GM18498 (cell line): ENCODE data around the gene ZBED5.
"Not testable (repeated sequence)": the region's sequence is repeated elsewhere in the genome, so short reads cannot be mapped to it uniquely, and the experiment has no call there.

Experiments used
- ATAC-seq: cut with Tn5 transposase; IDR thresholded peaks from one replicate; pipeline ENCODE4 v1.9.1; 2021; ENCODE audit warnings: mild to moderate bottlenecking, moderate library complexity; ENCODE audit not compliant: unreplicated experiment

Gene ZBED5

DNA sequence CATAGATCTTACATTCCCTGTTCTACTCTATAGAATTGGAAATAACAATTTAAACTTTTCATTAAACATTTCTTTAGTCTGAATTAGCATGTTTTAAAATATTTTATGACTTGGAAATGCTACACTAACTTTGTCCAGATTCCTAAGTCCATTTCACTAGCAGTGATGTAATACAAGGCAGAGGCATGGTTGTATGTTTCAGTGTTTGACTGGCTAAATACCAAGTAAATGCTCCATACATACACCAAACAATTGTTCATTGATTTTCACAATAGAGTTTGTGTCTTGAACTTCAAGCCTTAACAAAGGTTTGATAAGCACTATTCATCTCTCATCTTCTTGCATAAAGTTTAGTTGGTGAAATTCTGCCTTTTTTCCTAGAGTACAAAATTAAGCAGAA is 13.5 kb downstream of the ZBED5 start:
- ATAC-seq, result no peak

DNA sequence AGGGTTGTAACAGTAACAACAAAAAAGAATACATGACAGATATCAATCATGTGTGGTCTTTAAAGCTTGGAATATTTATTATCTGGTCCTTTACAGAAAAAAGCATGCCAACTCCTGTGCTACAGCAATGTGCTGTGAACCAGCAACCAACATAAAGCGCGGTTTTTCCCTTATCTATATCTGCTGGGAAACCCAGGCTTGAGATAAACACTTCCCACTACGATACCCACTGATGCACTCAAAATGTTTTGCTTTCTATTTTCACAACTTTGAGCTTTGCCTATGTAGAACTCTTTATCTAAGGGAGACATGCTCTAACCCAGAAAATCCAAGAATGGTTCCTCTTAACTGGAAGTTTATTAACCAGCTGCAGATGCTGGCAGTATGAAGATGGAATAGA is 19.0 kb downstream of the ZBED5 start:
- ATAC-seq, result no peak

DNA sequence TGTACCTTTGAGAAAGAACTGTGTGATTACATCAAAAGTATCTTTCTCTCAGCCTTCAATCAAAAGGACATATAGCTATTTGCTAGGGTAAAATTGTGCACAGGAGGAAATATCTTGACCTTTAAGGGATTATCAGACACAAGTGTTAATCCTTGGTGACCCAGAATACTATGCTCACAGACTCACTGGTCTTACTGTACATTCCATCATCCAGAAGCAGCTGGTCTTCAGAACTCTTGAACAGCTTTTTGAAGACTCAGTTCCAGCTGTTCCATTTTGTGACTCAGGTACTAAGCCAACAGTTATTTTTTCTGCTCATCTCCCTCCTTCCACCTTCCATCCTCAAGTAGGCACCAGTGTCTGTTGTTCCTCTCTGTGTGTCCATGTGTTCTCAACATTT is 19.8 kb downstream of the ZBED5 start:
- ATAC-seq, result no peak

DNA sequence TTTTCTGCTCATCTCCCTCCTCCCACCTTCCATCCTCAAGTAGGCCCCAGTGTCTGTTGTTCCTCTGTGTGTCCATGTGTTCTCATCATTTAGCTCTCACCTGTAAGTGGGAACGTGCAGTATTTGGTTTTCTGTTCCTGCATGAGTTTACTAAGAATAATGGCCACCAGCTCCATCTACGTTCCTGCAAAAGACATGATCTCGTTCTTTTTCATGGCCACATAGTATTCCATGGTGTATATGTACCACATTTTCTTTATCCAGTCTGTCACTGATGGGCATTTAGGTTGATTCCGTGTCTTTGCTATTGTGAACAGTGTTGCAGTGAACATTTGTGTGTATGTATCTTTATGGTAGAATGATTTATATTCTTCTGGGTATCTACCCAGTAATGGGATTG is 21.0 kb downstream of the ZBED5 start:
- not testable (repeated sequence) for ATAC-seq

DNA sequence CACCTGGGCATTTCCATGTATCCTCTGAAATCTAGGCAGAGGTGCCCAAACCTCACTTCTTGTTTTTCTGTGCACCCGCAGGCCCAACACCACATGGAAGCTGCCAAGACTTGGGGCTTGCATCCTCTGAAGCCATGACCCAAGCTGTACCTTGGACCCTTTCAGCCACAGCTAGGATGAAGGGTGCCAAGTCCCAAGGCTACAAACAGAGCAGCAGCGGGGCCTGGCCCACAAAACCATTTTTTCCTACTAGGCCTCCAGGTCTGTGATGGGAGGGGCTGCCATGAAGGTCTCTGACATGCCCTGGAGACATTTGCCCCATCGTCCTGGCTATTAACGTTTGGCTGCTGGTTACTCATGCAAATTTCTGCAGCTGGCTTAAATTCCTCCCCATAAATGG is 28.7 kb downstream of the ZBED5 start:
- no peak for ATAC-seq

DNA sequence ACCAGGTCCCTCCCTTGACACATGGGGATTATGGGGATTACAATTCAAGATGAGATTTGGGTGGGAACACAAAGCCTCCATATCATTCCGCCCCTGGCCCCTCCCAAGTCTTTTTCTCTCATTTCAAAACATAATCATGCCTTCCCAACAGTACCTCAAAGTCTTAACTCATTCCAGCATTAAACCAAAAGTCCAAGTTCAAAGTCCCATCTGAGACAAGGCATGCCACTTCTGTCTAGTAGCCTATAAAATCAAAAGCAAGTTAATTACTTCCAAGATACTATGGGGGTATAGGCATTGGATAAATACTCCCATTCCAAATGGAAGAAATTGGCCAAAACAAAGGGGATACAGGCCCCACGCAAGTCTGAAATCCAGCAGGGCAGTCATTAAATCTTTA is 29.5 kb downstream of the ZBED5 start:
- ATAC-seq, result no peak

DNA sequence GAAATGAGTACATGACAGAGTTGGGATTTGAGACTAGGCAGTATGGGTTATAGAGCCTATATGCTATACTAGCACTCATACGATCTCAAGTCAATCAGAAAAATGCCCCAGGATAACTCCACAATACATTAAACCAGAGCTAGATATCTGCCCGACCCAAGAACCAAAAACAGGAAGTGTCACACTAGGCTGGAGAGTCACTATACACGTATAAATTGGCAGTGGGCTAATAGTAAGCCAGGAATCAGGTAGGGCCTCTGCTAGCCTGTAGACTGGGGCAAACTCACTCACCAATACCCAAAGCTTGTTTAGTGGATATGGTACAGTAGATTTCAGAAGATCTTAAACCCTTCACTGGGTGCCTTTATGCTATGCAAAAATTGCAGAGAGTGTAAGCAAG is 33.0 kb downstream of the ZBED5 start:
- peak; percentile 79 for ATAC-seq

DNA sequence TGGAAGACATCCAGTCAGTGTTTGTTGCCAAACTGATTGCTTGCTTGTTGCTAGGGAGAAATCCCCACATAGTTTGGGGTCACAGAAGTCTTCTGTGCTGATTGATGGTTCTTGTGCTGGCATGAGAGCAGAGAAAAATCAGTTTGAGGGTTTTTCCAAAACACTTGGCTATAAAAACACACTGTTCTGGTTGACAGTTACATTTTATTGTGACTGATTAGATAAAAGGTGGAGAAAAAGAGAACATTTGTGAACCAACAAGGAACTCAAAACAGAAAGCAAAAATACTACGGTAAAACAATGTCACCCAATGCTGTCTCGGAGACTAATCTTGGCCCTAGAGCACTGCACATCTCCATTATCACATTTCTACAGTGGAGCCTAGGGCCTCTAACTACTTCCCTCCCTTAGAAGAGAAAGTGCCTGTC is 34.7 kb downstream of the ZBED5 start:
- ATAC-seq, result no peak

DNA sequence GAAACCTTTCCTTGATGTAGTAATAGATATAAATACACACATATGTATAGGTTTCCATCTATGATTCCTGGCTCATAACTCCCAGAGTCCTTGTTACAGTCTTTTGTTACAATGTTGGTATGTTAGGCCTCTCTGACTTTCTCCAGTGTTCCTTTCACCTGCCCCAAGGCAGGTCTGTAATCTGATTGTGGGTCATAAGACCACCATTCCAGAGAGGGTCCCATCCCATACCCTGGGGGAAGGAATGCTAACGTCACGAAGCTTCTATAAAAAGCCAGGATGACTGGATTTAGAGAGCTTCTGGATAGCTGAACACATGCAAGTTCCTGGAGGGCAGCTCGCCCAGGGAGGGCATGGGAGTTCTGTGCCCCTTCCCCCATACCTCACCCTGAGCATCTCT is 35.4 kb downstream of the ZBED5 start:
- not testable (repeated sequence) for ATAC-seq

DNA sequence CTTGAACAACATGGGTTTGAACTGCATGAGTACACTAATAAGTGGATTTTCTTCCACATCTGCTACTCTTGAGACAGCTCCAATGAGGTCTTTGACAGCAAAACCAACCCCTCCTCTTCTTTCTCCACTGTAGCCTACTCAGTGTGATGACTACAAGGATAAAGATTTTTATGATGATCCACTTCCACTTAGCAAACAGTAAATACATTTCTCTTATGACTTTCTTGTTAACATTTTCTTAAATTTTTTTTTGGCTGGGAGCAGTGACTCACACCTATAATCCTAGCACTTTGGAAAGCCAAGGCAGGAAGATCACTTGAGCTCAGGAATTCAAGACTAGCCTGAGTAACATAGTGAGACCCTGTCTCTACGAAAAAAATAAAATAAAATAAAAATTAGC is 39.3 kb downstream of the ZBED5 start:
- no peak for ATAC-seq

DNA sequence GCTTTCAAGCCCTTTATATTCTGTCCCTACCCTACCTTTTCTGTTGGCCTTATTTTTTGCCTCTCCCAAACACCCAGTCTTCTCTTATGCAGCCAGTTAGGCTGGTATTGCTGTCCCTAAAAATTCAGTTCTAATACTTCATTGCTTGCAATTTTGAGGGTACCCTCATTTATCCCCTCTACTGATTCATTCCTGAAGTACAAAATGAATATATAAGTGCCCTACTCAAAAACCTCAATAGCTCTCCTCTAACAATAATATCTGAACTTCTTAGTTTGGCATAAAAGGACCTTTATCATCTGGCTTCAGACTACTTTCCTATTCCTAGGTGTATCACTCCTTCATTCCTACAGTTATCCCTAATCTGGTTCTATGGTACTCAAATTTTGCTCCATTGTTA is 43.9 kb downstream of the ZBED5 start:
- ATAC-seq, result no peak

DNA sequence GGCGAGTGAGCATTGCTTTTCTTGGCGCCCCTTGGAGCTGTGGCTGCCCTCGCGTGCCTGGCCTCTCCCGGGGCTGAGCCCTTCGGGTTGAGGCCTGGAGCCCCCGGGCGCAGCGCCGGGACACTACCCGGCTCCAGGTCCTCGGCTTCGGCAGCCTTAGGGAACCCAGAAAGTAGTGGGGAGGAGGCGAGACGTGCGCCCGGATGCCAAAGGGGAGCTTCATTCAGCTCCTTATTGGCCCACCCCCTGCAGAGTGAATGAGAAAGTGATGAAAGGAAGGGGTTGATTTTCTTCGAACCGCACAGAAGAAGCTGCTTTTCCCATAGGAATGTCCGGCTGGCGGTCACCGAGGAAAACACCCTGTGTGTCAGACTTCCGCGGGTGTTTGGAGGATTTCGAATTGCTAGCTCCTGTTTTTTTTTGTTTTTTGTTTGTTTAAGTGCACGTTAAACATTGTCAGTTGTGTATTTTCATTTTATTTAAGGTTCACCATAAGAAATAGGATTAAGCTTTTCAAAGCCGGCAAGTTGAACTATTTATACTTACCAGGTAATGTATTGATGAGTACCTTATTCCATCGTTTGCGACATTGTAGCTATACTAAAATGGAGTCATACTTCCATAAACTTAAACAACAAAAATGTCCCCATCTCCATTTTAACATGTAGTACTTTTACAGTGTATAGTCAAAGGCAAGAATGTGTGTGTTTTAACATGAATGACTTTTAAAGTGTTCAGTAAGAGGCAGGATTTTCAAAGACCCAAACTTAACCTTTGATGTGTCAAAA is 48.3 kb downstream of the ZBED5 start:
- ATAC-seq, result peak; percentile 26

DNA sequence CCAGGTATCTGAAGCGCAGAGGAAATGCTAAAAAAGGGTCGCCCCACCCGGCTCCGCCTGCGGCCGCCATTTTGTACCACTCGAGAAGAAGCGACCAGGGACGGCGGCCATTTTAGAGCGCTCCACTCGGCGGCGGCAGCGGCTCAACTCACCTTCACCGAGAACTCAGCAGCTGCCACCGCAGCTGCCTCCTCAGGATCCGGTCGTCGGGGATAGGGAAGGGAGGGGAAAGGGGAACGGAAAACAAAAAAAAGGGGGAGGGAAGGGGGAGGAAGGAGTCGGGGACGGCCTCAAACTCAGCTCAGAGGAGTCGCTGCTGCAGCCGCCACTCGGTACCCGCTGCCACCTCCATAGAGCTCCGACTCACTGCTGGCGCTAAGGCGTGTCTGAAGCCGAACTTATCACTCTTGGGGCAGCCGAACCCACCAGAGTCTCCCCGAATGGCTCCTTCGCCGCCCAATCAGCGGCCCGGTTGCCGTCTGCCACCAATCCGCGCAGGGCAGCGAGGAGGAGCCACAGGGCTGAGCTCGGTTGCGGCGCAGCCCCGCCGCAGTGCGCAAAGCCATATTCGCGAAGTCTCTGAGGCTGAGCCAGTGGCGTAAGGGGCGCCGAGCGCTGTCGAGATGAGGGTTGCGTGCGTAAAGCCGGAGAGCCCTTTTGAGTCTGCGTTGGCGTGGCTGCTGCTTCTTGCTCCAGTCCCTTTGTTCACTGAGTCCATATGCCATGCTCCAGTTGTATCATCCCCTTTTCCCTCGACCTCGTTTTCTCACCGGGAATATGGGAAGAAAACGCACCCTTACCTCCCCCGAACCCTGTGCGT is 49.1 kb downstream of the ZBED5 start, which contains the start of gene EIF4G2:
Gene EIF4G2 (minus strand): TSS at position 374 of the 820 bp plus-strand sequence.
- peak; percentile 91 for ATAC-seq

DNA sequence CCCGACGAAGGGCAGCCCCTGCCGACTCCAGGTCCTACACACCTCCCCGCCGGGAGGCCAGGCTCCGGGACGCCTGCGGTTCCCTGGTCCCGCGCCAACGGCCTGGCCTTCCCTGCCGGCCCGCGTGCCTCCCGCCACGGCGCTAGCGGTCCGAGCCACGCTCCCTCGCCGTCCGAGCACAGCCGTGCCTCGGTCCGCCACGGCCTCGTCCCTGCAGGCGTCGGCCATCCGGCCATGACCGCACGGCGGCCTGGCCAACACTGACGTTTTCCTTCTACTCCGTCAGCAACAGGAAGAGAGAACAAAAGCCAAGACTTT is 49.7 kb downstream of the ZBED5 start:
- peak; percentile 18 for ATAC-seq

DNA sequence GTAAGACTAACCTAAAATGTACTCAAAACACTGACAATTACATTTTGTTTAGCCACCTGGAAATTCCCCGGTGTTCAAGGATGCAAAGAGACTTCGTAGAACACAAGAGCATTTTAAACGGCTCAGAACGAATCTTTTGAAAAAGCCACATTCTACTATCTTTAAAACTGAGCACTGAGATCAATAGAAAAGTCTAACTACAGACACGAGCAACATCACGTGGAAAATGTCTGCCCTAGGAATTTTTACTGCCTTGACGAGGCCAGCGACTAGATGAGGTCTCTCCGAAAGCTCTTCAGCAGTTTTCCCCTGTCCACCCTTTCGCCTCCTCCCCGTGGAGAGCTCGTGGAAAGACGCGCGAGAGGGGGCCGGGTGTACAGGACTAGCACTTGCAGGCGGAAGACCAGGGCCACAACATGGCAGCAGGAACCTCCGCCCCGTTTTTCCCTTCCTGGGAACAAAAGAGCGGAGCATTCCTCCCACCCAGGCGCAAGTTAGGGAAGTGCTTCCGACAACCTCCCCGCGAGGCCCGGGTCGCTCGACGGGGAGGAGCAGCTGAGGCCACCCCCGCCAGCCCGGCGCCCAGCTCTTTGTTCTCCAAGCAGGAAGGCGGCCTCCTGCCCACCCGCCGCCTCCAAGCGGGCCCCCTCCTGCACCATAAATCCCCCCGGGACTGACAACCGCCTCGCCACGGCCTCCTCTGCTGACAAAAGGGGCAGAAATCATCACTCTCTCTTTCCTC is 50.2 kb downstream of the ZBED5 start:
- ATAC-seq, result peak; percentile 1

DNA sequence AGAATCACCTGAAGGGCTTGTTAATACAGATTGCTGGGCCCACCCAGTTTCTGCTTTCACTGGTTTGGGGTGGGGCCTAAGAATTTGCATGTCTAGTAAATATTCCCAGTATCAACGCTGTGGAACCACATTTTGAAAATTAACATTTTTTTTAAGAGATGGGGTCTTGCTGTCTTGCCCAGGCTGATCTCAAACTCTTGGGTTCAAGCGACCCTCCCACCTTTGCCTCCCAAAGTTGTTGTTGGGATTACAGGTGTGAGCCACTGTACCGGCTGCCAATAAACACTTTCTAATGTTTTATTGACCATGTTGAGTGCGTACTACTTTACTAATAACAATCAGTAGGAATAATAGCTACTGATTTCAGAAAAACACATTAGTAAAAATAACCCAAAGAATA is 51.6 kb downstream of the ZBED5 start:
- ATAC-seq, result no peak

DNA sequence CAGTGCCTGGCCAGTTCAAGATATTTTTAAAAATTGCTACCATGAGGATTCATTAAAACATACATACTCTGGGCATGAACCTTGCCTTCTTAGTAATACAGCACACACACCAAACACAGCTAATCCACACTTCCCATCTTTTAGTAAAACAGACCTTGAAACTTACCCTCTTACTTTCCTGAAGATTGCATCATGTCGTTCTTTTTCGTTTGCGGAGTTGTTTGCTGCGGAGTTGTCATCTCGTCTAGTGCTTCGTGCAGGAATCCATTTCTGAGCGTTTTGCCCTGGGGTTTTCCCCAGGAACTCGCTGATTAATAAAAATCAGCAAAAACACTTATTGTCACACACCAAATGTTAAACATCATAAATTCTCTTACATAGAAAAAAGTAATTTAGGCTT is 52.1 kb downstream of the ZBED5 start:
- ATAC-seq, result no peak

DNA sequence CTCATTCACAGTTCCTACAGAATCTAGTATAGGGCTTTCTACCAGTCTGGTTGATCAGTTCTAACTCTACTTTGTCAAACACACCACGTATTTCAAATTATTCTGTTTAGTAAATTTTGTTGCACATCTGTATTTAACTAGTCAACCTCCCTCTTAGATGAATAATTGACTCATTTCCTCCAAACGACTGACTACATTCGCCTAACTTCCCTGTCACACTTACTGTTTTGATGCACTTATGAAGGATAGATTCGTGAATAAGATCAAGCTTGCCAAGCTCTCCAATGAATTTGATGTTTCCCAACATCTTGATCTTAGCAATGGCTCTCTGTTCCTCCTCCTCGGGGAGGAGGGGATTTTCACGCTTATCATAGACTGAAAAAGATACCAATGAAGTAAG is 54.2 kb downstream of the ZBED5 start:
- no peak for ATAC-seq
